Common myeloid progenitor, CD34-positive (primary cell): ENCODE measurements around the gene ILF2.

ENCODE experiments used
- CTCF ChIA-PET: fragments of 350-600 bp; sonication (Branson Sonifier 250); formaldehyde crosslinking; loops from one replicate; lab custom pipeline; 2021; ENCODE audit warnings: antibody characterized with exemption; lab: Charles Lee
- POLR2A ChIA-PET: fragments of 350-600 bp; sonication (Branson Sonifier 250); formaldehyde crosslinking; loops from one replicate; lab custom pipeline; 2021; ENCODE audit warnings: antibody characterized with exemption; lab: Charles Lee
- DNase-seq, 3 donors: peaks; one replicate each; pipeline versions ENCODE4 v3.0.0 to v3.0.0-alpha.2; 2013
- H3K27ac ChIP-seq, 2 experiments: 1 replicate in 1 of 2; 2 replicates in 1 of 2; pipeline ENCODE4 v1.7.0; 2013; ENCODE audit warnings: inconsistent platforms in 2 of 2, low read length in 2 of 2, mild to moderate bottlenecking in 2 of 2, low read depth in 1 of 2, moderate library complexity in 1 of 2; ENCODE audit not compliant: severe bottlenecking in 2 of 2, insufficient read depth in 1 of 2, poor library complexity in 1 of 2
- H3K27me3 ChIP-seq, 5 experiments: replicated peaks in 2 of 5; 1 replicate in 3 of 5; 2 replicates in 2 of 5; pipeline versions ENCODE4 v1.6.1 to v1.7.0; 2013; ENCODE audit warnings: low read length in 4 of 5, mild to moderate bottlenecking in 2 of 5, moderate library complexity in 2 of 5, inconsistent platforms in 1 of 5; ENCODE audit not compliant: insufficient read depth in 5 of 5, control insufficient read depth in 4 of 5
- H3K36me3 ChIP-seq, 4 experiments: 1 replicate in 2 of 4; 2 replicates in 2 of 4; pipeline versions ENCODE4 v1.6.1 to v1.7.0; 2013; ENCODE audit warnings: low read length in 3 of 4, control low read depth in 1 of 4, mild to moderate bottlenecking in 1 of 4; ENCODE audit not compliant: control insufficient read depth in 4 of 4, insufficient read depth in 4 of 4
- H3K4me1 ChIP-seq, 4 experiments: 1 replicate in 3 of 4; 2 replicates in 1 of 4; pipeline versions ENCODE4 v1.6.1 to v1.7.1; 2013; ENCODE audit warnings: low read length in 3 of 4, mild to moderate bottlenecking in 3 of 4, control low read depth in 1 of 4, inconsistent platforms in 1 of 4, moderate library complexity in 1 of 4; ENCODE audit not compliant: control insufficient read depth in 4 of 4, insufficient read depth in 4 of 4; ENCODE audit errors: control extremely low read depth in 1 of 4
- H3K4me3 ChIP-seq, 7 experiments: 1 replicate in 4 of 7; 2 replicates in 3 of 7; pipeline versions ENCODE4 v1.5.1 to v1.7.0; 2013; ENCODE audit warnings: mild to moderate bottlenecking in 7 of 7, low read length in 6 of 7, moderate library complexity in 6 of 7, inconsistent platforms in 2 of 7, low read depth in 2 of 7, control low read depth in 1 of 7; ENCODE audit not compliant: insufficient read depth in 4 of 7, control insufficient read depth in 1 of 7; ENCODE audit errors: extremely low read depth in 1 of 7
- H3K9me3 ChIP-seq, 5 experiments: 1 replicate in 4 of 5; 2 replicates in 1 of 5; pipeline versions ENCODE4 v1.6.1 to v1.7.1; 2013; ENCODE audit warnings: low read length in 4 of 5, mild to moderate bottlenecking in 2 of 5, inconsistent platforms in 1 of 5, low read depth in 1 of 5, moderate library complexity in 1 of 5; ENCODE audit not compliant: control insufficient read depth in 4 of 5, insufficient read depth in 2 of 5; ENCODE audit errors: control extremely low read depth in 1 of 5
- WGBS: methylation state at CpG from one replicate; pipeline ENCODE4 v1.1.5; 2013; ENCODE audit not compliant: insufficient coverage; 5-methylcytosine and 5-hydroxymethylcytosine counted together

ILF2 gene

GRCh38 chr1:153639280-153639679 lies 31.5 kb downstream of the ILF2 start:
- H3K4me1 ChIP-seq, result peaks cover 0 to 13% (median 10%) of the 10 kb centered on the region in 4 experiments
- H3K27ac ChIP-seq, result no peak overlapping the region
- no peaks in the 10 kb centered on the region for H3K27me3 ChIP-seq
- no peak for DNase-seq
- no peaks in the 10 kb centered on the region for H3K9me3 ChIP-seq
- CTCF ChIA-PET, result interaction anchor here (0.7 to 1.1 kb wide), 3 partner anchors 13 to 99 kb away, joined by 3 read pairs; partner anchors contain the start of gene S100A5
- peaks cover 28 to 83% (median 61%) of the 10 kb centered on the region in 4 experiments for H3K36me3 ChIP-seq
- no peak overlapping the region for H3K4me3 ChIP-seq
- WGBS, result 100% methylated on average over 2 of the region's 3 CpGs
- POLR2A ChIA-PET, result interaction anchor here (0.7 to 1.0 kb wide), 2 partner anchors 23 to 376 kb away, joined by 3 read pairs; no protein-coding TSS in a partner anchor

- H3K27me3 ChIP-seq, result no peaks in the 10 kb centered on the region
- no peaks in the 10 kb centered on the region for H3K9me3 ChIP-seq
- H3K4me1 ChIP-seq, result peaks cover 0 to 14% (median 11%) of the 10 kb centered on the region in 4 experiments
- H3K27ac ChIP-seq, result no peak overlapping the region
- H3K36me3 ChIP-seq, result peaks cover 28 to 73% (median 52%) of the 10 kb centered on the region in 4 experiments
- H3K4me3 ChIP-seq, result no peak overlapping the region
- CTCF ChIA-PET, result interaction anchor here (1.0 to 1.7 kb wide), 3 partner anchors 10 to 66 kb away, joined by 4 to 6 read pairs (median 6); partner anchors contain the start of gene S100A13
- POLR2A ChIA-PET, result interaction anchor here (1.0 kb wide), 1 partner anchor 24 kb away, joined by 3 read pairs; no protein-coding TSS in a partner anchor
- 98% methylated on average over 5 of the region's 6 CpGs for WGBS
- no peak for DNase-seq
Measured at GRCh38 chr1:153638261-153638660, 32.5 kb downstream of the ILF2 start.

- H3K36me3 ChIP-seq, result peaks cover 17 to 53% (median 36%) of the 10 kb centered on the region in 4 experiments
- WGBS, result 90% methylated on average over 8 of the region's 9 CpGs
- H3K4me1 ChIP-seq, result peaks cover 0 to 15% (median 11%) of the 10 kb centered on the region in 4 experiments
- no peak for DNase-seq
- no peak overlapping the region for H3K27ac ChIP-seq
- CTCF ChIA-PET, result no interaction called here
- no peaks in the 10 kb centered on the region for H3K9me3 ChIP-seq
- no peak overlapping the region for H3K4me3 ChIP-seq
- POLR2A ChIA-PET, result interaction anchor here (0.6 kb wide), 1 partner anchor 26 kb away, joined by 4 read pairs; no protein-coding TSS in a partner anchor
- H3K27me3 ChIP-seq, result no peaks in the 10 kb centered on the region
Measured at GRCh38 chr1:153636312-153636711, 34.5 kb downstream of the ILF2 start.

- Histone ChIP-seq H3K27me3 (no peaks in the 10 kb centered on the region), H3K27ac (peak overlapping the region in 1 of 2 experiments; percentile 100), H3K36me3 (peaks cover 17 to 49% (median 34%) of the 10 kb centered on the region in 4 experiments), H3K4me1 (peaks cover 0 to 15% (median 11%) of the 10 kb centered on the region in 4 experiments), H3K4me3 (peak overlapping the region in 1 of 7 experiments; percentile 4), H3K9me3 (no peaks in the 10 kb centered on the region)
- WGBS, result 100% methylated on average over 3 of the region's 7 CpGs
- ChIA-PET CTCF (interaction anchor here (0.6 to 1.3 kb wide), 4 partner anchors 10 to 831 kb away, joined by 3 to 7 read pairs (median 3); no protein-coding TSS in a partner anchor), POLR2A (interaction anchor here (0.6 to 1.1 kb wide), 2 partner anchors 18 to 27 kb away, joined by 3 to 4 read pairs; no protein-coding TSS in a partner anchor)
- no peak for DNase-seq
Measured at GRCh38 chr1:153635872-153636271, 34.9 kb downstream of the ILF2 start.

GRCh38 chr1:153633754-153634665 lies 36.8 kb downstream of the ILF2 start, which contains the start of gene CHTOP:
Gene CHTOP (plus strand): TSS chr1:153634066. CDS start chr1:153636589, 2,523 bp downstream.
- WGBS, result 2% methylated on average over 53 of the region's 65 CpGs
- peak within 1 kb of the TSS; percentile 64 to 99 (median 90) for H3K4me3 ChIP-seq
- H3K36me3 ChIP-seq, result peaks cover 15 to 31% (median 26%) of the 10 kb centered on the region in 4 experiments
- ChIA-PET POLR2A (interaction anchor here (0.5 to 1.7 kb wide), 15 partner anchors 9 to 289 kb away, joined by 3 to 10 read pairs (median 4); partner anchors contain the start of genes GATAD2B, S100A6 and SNAPIN), CTCF (interaction anchor here (1.0 to 2.2 kb wide), 8 partner anchors 9 to 101 kb away, joined by 3 to 15 read pairs (median 4); no protein-coding TSS in a partner anchor)
- H3K4me1 ChIP-seq, result peaks cover 0 to 29% (median 11%) of the 10 kb centered on the region in 4 experiments
- peak within 1 kb of the TSS; percentile 100 for H3K27ac ChIP-seq
- H3K27me3 ChIP-seq, result no peaks in the 10 kb centered on the region
- H3K9me3 ChIP-seq, result no peaks in the 10 kb centered on the region
- peak; percentile 98 to 99 (median 99) for DNase-seq

GRCh38 chr1:153633161-153633753 lies 37.5 kb downstream of the ILF2 start:
- POLR2A ChIA-PET, result interaction anchor here (0.7 to 1.7 kb wide), 9 partner anchors 10 to 290 kb away, joined by 3 to 10 read pairs (median 5); partner anchors contain the start of genes GATAD2B, S100A6 and SNAPIN
- DNase-seq, result no peak
- Histone ChIP-seq H3K4me1 (peaks cover 0 to 36% (median 14%) of the 10 kb centered on the region in 4 experiments), H3K27me3 (no peaks in the 10 kb centered on the region), H3K36me3 (peaks cover 15 to 25% (median 20%) of the 10 kb centered on the region in 4 experiments), H3K4me3 (peak overlapping the region in 5 of 7 experiments; percentile 33 to 99 (median 89)), H3K9me3 (no peaks in the 10 kb centered on the region), H3K27ac (peak overlapping the region in 1 of 2 experiments; percentile 100)
- 73% methylated on average over 17 of the region's 18 CpGs for WGBS
- CTCF ChIA-PET, result interaction anchor here (1.0 to 2.2 kb wide), 7 partner anchors 9 to 100 kb away, joined by 3 to 15 read pairs (median 5); no protein-coding TSS in a partner anchor
